Activated T-helper 2 cell treated with anti-CD3 and anti-CD28 coated beads, Interferon-gamma antibody, Interleukin-2, Interleukin-4, amounts not matched to agents 10 μg/mL and 5 μg/mL and 100 μg/mL, durations not matched to agents 14 hours and 24 hours and 36 hours (primary cell): ENCODE results near the gene FLRT2. TPM values are rescaled to one million over a fixed set of nuclear protein-coding genes. Genes with fewer than 3 reads are reported as not detected.

Experiments used
- DNase-seq: peaks from one replicate; pipeline ENCODE4 v3.0.0; 2021; ENCODE audit warnings: low spot score
- H3K27ac Mint-ChIP-seq: one replicate; pipeline ENCODE4 v1.8.0; 2021; ENCODE audit warnings: mixed read lengths
- H3K27me3 Mint-ChIP-seq: one replicate; pipeline ENCODE4 v1.8.0; 2021; ENCODE audit warnings: low read depth, mixed read lengths
- H3K36me3 Mint-ChIP-seq: one replicate; pipeline ENCODE4 v1.8.0; 2021; ENCODE audit warnings: low read depth, mixed read lengths
- H3K4me1 Mint-ChIP-seq: one replicate; pipeline ENCODE4 v1.8.0; 2021; ENCODE audit warnings: low read depth, mixed read lengths
- H3K4me3 Mint-ChIP-seq: one replicate; pipeline ENCODE4 v1.8.0; 2021; ENCODE audit warnings: low read depth, mild to moderate bottlenecking, moderate library complexity, mixed read lengths
- H3K9me3 Mint-ChIP-seq: one replicate; pipeline ENCODE4 v1.8.0; 2021; ENCODE audit warnings: mixed read lengths
- intact Hi-C: fragments of 100-400 bp; cut with micrococcal nuclease; formaldehyde crosslinking; loops from one replicate; pipeline ENCODE4 v1.15.1; 2023
- total RNA-seq: library from RNA; stranded (reverse); gene quantifications from 2 replicates; pipeline ENCODE4 v1.2.3, GENCODE V29; 2022

The FLRT2 gene
- total RNA-seq, 1 donor from 2014 or later = not detected

GRCh38 chr14:85663667-85664066 lies 133.7 kb downstream of the FLRT2 start:
- no peak for DNase-seq
- H3K27ac Mint-ChIP-seq = no peak overlapping the region
- H3K4me1 Mint-ChIP-seq = no peaks in the 10 kb centered on the region
- no peaks in the 10 kb centered on the region for H3K36me3 Mint-ChIP-seq
- intact Hi-C loops = no loop called here
- no peak overlapping the region for H3K4me3 Mint-ChIP-seq
- no peaks in the 10 kb centered on the region for H3K27me3 Mint-ChIP-seq
- no peaks in the 10 kb centered on the region for H3K9me3 Mint-ChIP-seq

GRCh38 chr14:85675957-85676356 lies 146.0 kb downstream of the FLRT2 start:
- no peaks in the 10 kb centered on the region for H3K27me3 Mint-ChIP-seq
- H3K4me3 Mint-ChIP-seq = no peak overlapping the region
- H3K4me1 Mint-ChIP-seq = no peaks in the 10 kb centered on the region
- DNase-seq = no peak
- no peaks in the 10 kb centered on the region for H3K9me3 Mint-ChIP-seq
- no peak overlapping the region for H3K27ac Mint-ChIP-seq
- intact Hi-C loops = no loop called here
- no peaks in the 10 kb centered on the region for H3K36me3 Mint-ChIP-seq

GRCh38 chr14:85686908-85687307 lies 157.0 kb downstream of the FLRT2 start:
- no peaks in the 10 kb centered on the region for H3K4me1 Mint-ChIP-seq
- DNase-seq = no peak
- H3K9me3 Mint-ChIP-seq = no peaks in the 10 kb centered on the region
- H3K4me3 Mint-ChIP-seq = no peak overlapping the region
- H3K36me3 Mint-ChIP-seq = no peaks in the 10 kb centered on the region
- H3K27ac Mint-ChIP-seq = no peak overlapping the region
- H3K27me3 Mint-ChIP-seq = no peaks in the 10 kb centered on the region
- intact Hi-C loops = no loop called here

- H3K36me3 Mint-ChIP-seq = no peaks in the 10 kb centered on the region
- no peak overlapping the region for H3K27ac Mint-ChIP-seq
- DNase-seq = no peak
- H3K4me1 Mint-ChIP-seq = no peaks in the 10 kb centered on the region
- no peaks in the 10 kb centered on the region for H3K27me3 Mint-ChIP-seq
- no peaks in the 10 kb centered on the region for H3K9me3 Mint-ChIP-seq
- H3K4me3 Mint-ChIP-seq = no peak overlapping the region
- intact Hi-C loops = no loop called here
Measured at GRCh38 chr14:85687456-85687855, 157.5 kb downstream of the FLRT2 start.

GRCh38 chr14:85688006-85688405 lies 158.1 kb downstream of the FLRT2 start:
- no peaks in the 10 kb centered on the region for H3K4me1 Mint-ChIP-seq
- no peaks in the 10 kb centered on the region for H3K27me3 Mint-ChIP-seq
- H3K9me3 Mint-ChIP-seq = no peaks in the 10 kb centered on the region
- H3K4me3 Mint-ChIP-seq = no peak overlapping the region
- H3K36me3 Mint-ChIP-seq = no peaks in the 10 kb centered on the region
- H3K27ac Mint-ChIP-seq = no peak overlapping the region
- intact Hi-C loops = no loop called here
- no peak for DNase-seq

GRCh38 chr14:85695300-85695699 lies 165.4 kb downstream of the FLRT2 start:
- Mint-ChIP-seq H3K4me3 (no peak overlapping the region), H3K36me3 (no peaks in the 10 kb centered on the region), H3K9me3 (peaks cover 9% of the 10 kb centered on the region), H3K27ac (no peak overlapping the region), H3K4me1 (no peaks in the 10 kb centered on the region), H3K27me3 (no peaks in the 10 kb centered on the region)
- intact Hi-C loops = no loop called here
- DNase-seq = no peak

- peaks cover 9% of the 10 kb centered on the region for H3K9me3 Mint-ChIP-seq
- no peaks in the 10 kb centered on the region for H3K36me3 Mint-ChIP-seq
- no peak overlapping the region for H3K27ac Mint-ChIP-seq
- no peaks in the 10 kb centered on the region for H3K4me1 Mint-ChIP-seq
- no peak for DNase-seq
- no peaks in the 10 kb centered on the region for H3K27me3 Mint-ChIP-seq
- no peak overlapping the region for H3K4me3 Mint-ChIP-seq
- intact Hi-C loops = no loop called here
Measured at GRCh38 chr14:85701116-85701515, 171.2 kb downstream of the FLRT2 start.

- no peaks in the 10 kb centered on the region for H3K4me1 Mint-ChIP-seq
- intact Hi-C loops = no loop called here
- H3K27ac Mint-ChIP-seq = no peak overlapping the region
- no peaks in the 10 kb centered on the region for H3K36me3 Mint-ChIP-seq
- H3K9me3 Mint-ChIP-seq = peaks cover 9% of the 10 kb centered on the region
- DNase-seq = no peak
- H3K4me3 Mint-ChIP-seq = no peak overlapping the region
- H3K27me3 Mint-ChIP-seq = no peaks in the 10 kb centered on the region
Measured at GRCh38 chr14:85701763-85702162, 171.8 kb downstream of the FLRT2 start.

- Mint-ChIP-seq H3K36me3 (no peaks in the 10 kb centered on the region), H3K27ac (no peak overlapping the region), H3K4me1 (no peaks in the 10 kb centered on the region), H3K27me3 (no peaks in the 10 kb centered on the region), H3K9me3 (peaks cover 9% of the 10 kb centered on the region), H3K4me3 (no peak overlapping the region)
- intact Hi-C loops = no loop called here
- no peak for DNase-seq
Measured at GRCh38 chr14:85702191-85702590, 172.2 kb downstream of the FLRT2 start.

GRCh38 chr14:85702997-85703396 lies 173.1 kb downstream of the FLRT2 start:
- DNase-seq = no peak
- intact Hi-C loops = no loop called here
- Mint-ChIP-seq H3K9me3 (peaks cover 9% of the 10 kb centered on the region), H3K27me3 (no peaks in the 10 kb centered on the region), H3K27ac (no peak overlapping the region), H3K36me3 (no peaks in the 10 kb centered on the region), H3K4me1 (no peaks in the 10 kb centered on the region), H3K4me3 (no peak overlapping the region)
